Measurements from ENCODE around the gene LRIG3. TPM values are rescaled to one million over a fixed set of nuclear protein-coding genes. Genes with fewer than 3 reads are reported as not detected.

Gene LRIG3
- total RNA-seq, 4 donors from 2014 or later: 42.4 to 56.5 (median 50.4) TPM

DNA sequence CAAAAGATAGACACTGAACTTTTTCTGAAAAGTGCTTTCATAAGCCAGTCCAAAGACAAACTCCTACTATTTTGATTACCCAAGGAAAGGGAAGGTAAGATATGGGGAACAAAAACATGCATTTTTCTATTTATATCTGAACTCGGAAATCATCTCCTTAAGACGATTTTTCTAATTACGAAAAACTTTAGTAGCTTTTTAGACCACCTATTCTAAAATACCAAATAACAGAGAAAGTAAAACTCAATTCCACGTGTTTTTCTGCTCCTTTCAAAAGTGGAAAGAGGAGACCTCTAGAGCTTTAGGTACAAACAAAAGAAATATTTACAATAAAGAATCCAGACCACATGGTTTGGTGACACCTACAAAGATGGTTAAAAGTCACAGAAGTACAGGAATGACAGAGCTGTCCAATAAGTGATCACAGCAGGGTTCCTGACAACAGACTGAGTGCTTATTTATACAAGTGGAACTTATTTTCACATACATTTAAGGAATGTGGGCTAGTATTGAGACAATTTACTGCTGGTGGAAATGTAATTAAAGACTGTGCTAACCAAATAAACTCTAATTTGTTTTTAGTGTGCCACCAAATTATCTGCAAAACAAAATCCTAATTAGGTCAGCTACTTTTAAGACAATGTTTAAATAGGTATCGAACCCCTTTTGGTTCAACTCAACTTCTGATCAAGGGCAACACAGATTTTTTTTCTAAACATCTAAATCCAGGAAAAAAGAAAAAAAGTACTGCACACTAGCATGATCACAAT is 2.4 kb downstream of the LRIG3 start:
- Histone ChIP-seq H3K4me3 (peak overlapping the region; percentile 84 to 95 (median 90)), H3K27me3 (no peaks in the 10 kb centered on the region), H3K27ac (replicated peaks in 1 of 4) (peak overlapping the region; percentile 97 to 99 (median 97)), H3K9me3 (no peaks in the 10 kb centered on the region), H3K36me3 (peaks cover 0 to 10% (median 5%) of the 10 kb centered on the region in 4 donors), H3K4me1 (peaks cover 38 to 51% (median 48%) of the 10 kb centered on the region in 4 donors)
- intact Hi-C loops (cut with DNase I): loop anchor here (10.0 kb wide), 1 partner anchor 383 kb away; no protein-coding TSS in a partner anchor
- TF ChIP-seq POLR2AphosphoS5 (IDR thresholded peaks at IDR 0.05): no peak
- DNase-seq (ENCODE audit: extremely low spot score): no peak
- WGBS: 15% methylated on average over 5 of the region's 5 CpGs

GRCh38 chr12:58916921-58917511 is 3.3 kb downstream of the LRIG3 start:
- H3K27me3 ChIP-seq: no peaks in the 10 kb centered on the region
- peak overlapping the region; percentile 97 to 99 (median 97) for H3K27ac ChIP-seq (replicated peaks in 1 of 4)
- H3K9me3 ChIP-seq: no peaks in the 10 kb centered on the region
- H3K4me3 ChIP-seq: peak overlapping the region; percentile 84 to 95 (median 90)
- peaks cover 0 to 19% (median 7%) of the 10 kb centered on the region in 4 donors for H3K36me3 ChIP-seq
- intact Hi-C loops (cut with DNase I): loop anchor here (10.0 kb wide), 1 partner anchor 382 kb away; no protein-coding TSS in a partner anchor
- TF ChIP-seq, protein P1, sequence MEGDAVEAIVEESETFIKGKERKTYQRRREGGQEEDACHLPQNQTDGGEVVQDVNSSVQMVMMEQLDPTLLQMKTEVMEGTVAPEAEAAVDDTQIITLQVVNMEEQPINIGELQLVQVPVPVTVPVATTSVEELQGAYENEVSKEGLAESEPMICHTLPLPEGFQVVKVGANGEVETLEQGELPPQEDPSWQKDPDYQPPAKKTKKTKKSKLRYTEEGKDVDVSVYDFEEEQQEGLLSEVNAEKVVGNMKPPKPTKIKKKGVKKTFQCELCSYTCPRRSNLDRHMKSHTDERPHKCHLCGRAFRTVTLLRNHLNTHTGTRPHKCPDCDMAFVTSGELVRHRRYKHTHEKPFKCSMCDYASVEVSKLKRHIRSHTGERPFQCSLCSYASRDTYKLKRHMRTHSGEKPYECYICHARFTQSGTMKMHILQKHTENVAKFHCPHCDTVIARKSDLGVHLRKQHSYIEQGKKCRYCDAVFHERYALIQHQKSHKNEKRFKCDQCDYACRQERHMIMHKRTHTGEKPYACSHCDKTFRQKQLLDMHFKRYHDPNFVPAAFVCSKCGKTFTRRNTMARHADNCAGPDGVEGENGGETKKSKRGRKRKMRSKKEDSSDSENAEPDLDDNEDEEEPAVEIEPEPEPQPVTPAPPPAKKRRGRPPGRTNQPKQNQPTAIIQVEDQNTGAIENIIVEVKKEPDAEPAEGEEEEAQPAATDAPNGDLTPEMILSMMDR (IDR thresholded peaks at IDR 0.05): no peak
- no peak for TF ChIP-seq EP300 (IDR thresholded peaks at IDR 0.05)
- no peak for TF ChIP-seq POLR2AphosphoS5 (IDR thresholded peaks at IDR 0.05)
- no peak for TF ChIP-seq POLR2A (IDR thresholded peaks at IDR 0.05; ENCODE audit: low read depth)
- no peak for DNase-seq (ENCODE audit: extremely low spot score)
- H3K4me1 ChIP-seq: peaks cover 38 to 60% (median 56%) of the 10 kb centered on the region in 4 donors
- WGBS: 13% methylated on average over 6 of the region's 6 CpGs

DNA sequence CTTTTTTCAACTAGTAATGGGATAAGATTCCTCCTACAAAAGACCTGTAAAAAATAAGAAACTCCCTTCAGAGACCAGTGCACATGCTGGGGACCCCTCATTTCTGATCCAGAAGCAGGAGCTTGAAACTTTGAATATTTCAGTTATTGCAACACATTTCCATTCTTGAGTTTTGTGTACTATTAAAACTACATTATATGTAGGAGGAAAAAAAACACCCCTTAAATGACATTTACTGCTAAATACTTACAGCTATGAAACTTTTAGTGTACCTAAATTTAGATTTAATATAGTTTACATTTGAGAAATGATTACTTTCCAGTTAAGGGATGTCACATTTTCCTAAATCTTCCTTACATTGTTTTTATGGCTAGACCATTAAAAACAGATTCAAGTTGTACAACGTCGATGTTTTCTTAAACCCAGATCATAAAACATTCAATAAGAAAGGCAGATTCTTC is 4.1 kb downstream of the LRIG3 start:
- intact Hi-C loops (cut with DNase I): loop anchor here (10.0 kb wide), 1 partner anchor 381 kb away; no protein-coding TSS in a partner anchor
- TF ChIP-seq, protein P1 (IDR thresholded peaks at IDR 0.05): no peak
- no peak for TF ChIP-seq EP300 (IDR thresholded peaks at IDR 0.05)
- no peak for TF ChIP-seq POLR2A (IDR thresholded peaks at IDR 0.05; ENCODE audit: low read depth)
- no peak for TF ChIP-seq POLR2AphosphoS5 (IDR thresholded peaks at IDR 0.05)
- peak overlapping the region; percentile 97 to 99 (median 97) for H3K27ac ChIP-seq (replicated peaks in 1 of 4)

GRCh38 chr12:58915634-58916033 is 4.7 kb downstream of the LRIG3 start:
- DNase-seq (ENCODE audit: extremely low spot score): no peak
- TF ChIP-seq POLR2A (IDR thresholded peaks at IDR 0.05; ENCODE audit: low read depth) (no peak), EP300 (IDR thresholded peaks at IDR 0.05) (no peak), POLR2AphosphoS5 (IDR thresholded peaks at IDR 0.05) (peak; percentile 73)
- TF ChIP-seq, protein P1 (IDR thresholded peaks at IDR 0.05): no peak
- WGBS: 16% methylated on average over 4 of the region's 4 CpGs
- intact Hi-C loops (cut with DNase I): loop anchor here (10.0 kb wide), 1 partner anchor 381 kb away; no protein-coding TSS in a partner anchor
- H3K36me3 ChIP-seq: peaks cover 0 to 22% (median 7%) of the 10 kb centered on the region in 4 donors
- peak overlapping the region; percentile 97 to 99 (median 97) for H3K27ac ChIP-seq (replicated peaks in 1 of 4)
- H3K4me3 ChIP-seq: peak overlapping the region; percentile 84 to 95 (median 90)
- H3K4me1 ChIP-seq: peaks cover 35 to 60% (median 56%) of the 10 kb centered on the region in 4 donors
- no peaks in the 10 kb centered on the region for H3K27me3 ChIP-seq
- no peaks in the 10 kb centered on the region for H3K9me3 ChIP-seq

More for the DNA sequence above, 4.1 kb downstream of the LRIG3 start:
- Histone ChIP-seq H3K36me3 (peaks cover 0 to 22% (median 7%) of the 10 kb centered on the region in 4 donors), H3K4me1 (peaks cover 38 to 60% (median 58%) of the 10 kb centered on the region in 4 donors), H3K4me3 (peak overlapping the region; percentile 84 to 95 (median 90)), H3K27me3 (no peaks in the 10 kb centered on the region), H3K9me3 (no peaks in the 10 kb centered on the region)
- 9% methylated on average over 2 of the region's 2 CpGs for WGBS
- DNase-seq (ENCODE audit: extremely low spot score): no peak

DNA sequence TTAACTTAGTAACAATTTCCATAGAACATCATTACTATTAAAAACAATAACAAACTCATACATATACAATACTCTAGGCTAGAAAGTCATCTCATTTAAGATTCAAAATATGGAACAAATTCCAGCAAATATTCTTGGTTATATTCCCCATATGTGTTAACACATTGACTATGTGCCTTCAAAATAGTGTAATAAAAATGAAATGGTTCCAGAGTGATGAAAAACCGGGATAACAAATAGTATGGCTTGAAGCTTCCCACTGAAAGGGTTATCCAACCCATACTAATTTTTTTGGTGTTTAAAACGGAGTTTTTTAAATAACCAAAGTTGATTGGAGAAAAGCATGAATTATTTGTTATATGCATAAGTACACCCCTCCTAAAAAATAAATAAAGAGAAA is 5.3 kb downstream of the LRIG3 start:
- no peaks in the 10 kb centered on the region for H3K9me3 ChIP-seq
- H3K4me3 ChIP-seq: peak overlapping the region in 3 of 4 donors; percentile 84 to 95 (median 94)
- WGBS: 37% methylated on average over 2 of the region's 2 CpGs

More for the DNA sequence above, 5.3 kb downstream of the LRIG3 start:
- intact Hi-C loops (cut with DNase I): loop anchor here (10.0 kb wide), 1 partner anchor 380 kb away; no protein-coding TSS in a partner anchor
- Histone ChIP-seq H3K4me1 (peaks cover 35 to 64% (median 60%) of the 10 kb centered on the region in 4 donors), H3K36me3 (peaks cover 0 to 27% (median 7%) of the 10 kb centered on the region in 4 donors), H3K27ac (replicated peaks in 1 of 4) (peak overlapping the region; percentile 97 to 99 (median 97)), H3K27me3 (no peaks in the 10 kb centered on the region)
- TF ChIP-seq, protein P1 (IDR thresholded peaks at IDR 0.05): no peak
- TF ChIP-seq POLR2AphosphoS5 (IDR thresholded peaks at IDR 0.05) (no peak), EP300 (IDR thresholded peaks at IDR 0.05) (no peak), POLR2A (IDR thresholded peaks at IDR 0.05; ENCODE audit: low read depth) (no peak)
- DNase-seq (ENCODE audit: extremely low spot score): no peak
